CD8-positive, alpha-beta memory T cell (primary cell): ENCODE results near the gene MYO3B. TPM values are rescaled to one million over a fixed set of nuclear protein-coding genes. Genes with fewer than 3 reads are reported as not detected.

Experiments
- CTCF ChIA-PET: fragments of 350-600 bp; sonication (Branson Sonifier 250); formaldehyde crosslinking; loops from one replicate; lab custom pipeline; 2021; ENCODE audit warnings: antibody characterized with exemption; lab: Charles Lee
- POLR2A ChIA-PET: fragments of 350-600 bp; sonication (Branson Sonifier 250); formaldehyde crosslinking; loops from one replicate; lab custom pipeline; 2021; ENCODE audit warnings: antibody characterized with exemption; lab: Charles Lee
- DNase-seq, 5 donors: peaks; one replicate each; pipeline versions ENCODE4 v3.0.0 to v3.0.0-alpha.2; 2020 to 2022; ENCODE audit warnings: mixed read lengths in 1 of 5
- H3K27ac ChIP-seq: one replicate; pipeline ENCODE4 v1.7.0; 2013; ENCODE audit warnings: low read depth, mild to moderate bottlenecking, low read length, moderate library complexity
- H3K27me3 ChIP-seq: 2 replicates; pipeline ENCODE4 v1.7.0; 2013; ENCODE audit warnings: low read length, mild to moderate bottlenecking; ENCODE audit not compliant: insufficient read depth, poor library complexity, severe bottlenecking
- H3K36me3 ChIP-seq: 2 replicates; pipeline ENCODE4 v1.7.0; 2013; ENCODE audit warnings: mild to moderate bottlenecking, low read length, moderate library complexity; ENCODE audit not compliant: insufficient read depth
- H3K4me1 ChIP-seq: 2 replicates; pipeline ENCODE4 v1.7.0; 2013; ENCODE audit warnings: mild to moderate bottlenecking, low read length, moderate library complexity; ENCODE audit not compliant: insufficient read depth
- H3K4me3 ChIP-seq: 2 replicates; pipeline ENCODE4 v1.7.0; 2013; ENCODE audit warnings: mild to moderate bottlenecking, low read length
- H3K9me3 ChIP-seq: 2 replicates; pipeline ENCODE4 v1.7.0; 2013; ENCODE audit warnings: mild to moderate bottlenecking, low read length
- H3K27ac Mint-ChIP-seq, 8 donors: one replicate each; pipeline ENCODE4 v1.8.0; 2020 to 2021; ENCODE audit warnings: mixed read lengths in 8 of 8, mild to moderate bottlenecking in 6 of 8, inconsistent platforms in 3 of 8, moderate library complexity in 3 of 8
- H3K27me3 Mint-ChIP-seq, 2 donors: one replicate each; pipeline ENCODE4 v1.8.0; 2020 to 2021; ENCODE audit warnings: mixed read lengths in 2 of 2, mild to moderate bottlenecking in 1 of 2, moderate library complexity in 1 of 2
- H3K36me3 Mint-ChIP-seq, 3 donors: one replicate each; pipeline ENCODE4 v1.8.0; 2020 to 2021; ENCODE audit warnings: mixed read lengths in 3 of 3, inconsistent platforms in 1 of 3, mild to moderate bottlenecking in 1 of 3
- H3K4me1 Mint-ChIP-seq, 3 donors: one replicate each; pipeline ENCODE4 v1.8.0; 2020 to 2021; ENCODE audit warnings: mixed read lengths in 3 of 3, inconsistent platforms in 1 of 3, mild to moderate bottlenecking in 1 of 3
- H3K4me3 Mint-ChIP-seq, 7 donors: one replicate each; pipeline ENCODE4 v1.8.0; 2020 to 2021; ENCODE audit warnings: mixed read lengths in 7 of 7, mild to moderate bottlenecking in 6 of 7, moderate library complexity in 4 of 7, inconsistent platforms in 2 of 7
- H3K9me3 Mint-ChIP-seq, 5 donors: one replicate each; pipeline ENCODE4 v1.8.0; 2020 to 2022; ENCODE audit warnings: mixed read lengths in 5 of 5, mild to moderate bottlenecking in 3 of 5, moderate library complexity in 2 of 5, inconsistent platforms in 1 of 5
- polyA plus RNA-seq: library from polyadenylated mRNA; unstranded; fragments of 300-500 nt; fragmentation: Illumina TruSeq; gene quantifications from one replicate; pipeline ENCODE4 v1.2.3, GENCODE V29; 2021
- total RNA-seq, 2 experiments: library from RNA; stranded (reverse); gene quantifications; one replicate each; pipeline ENCODE4 v1.2.3, GENCODE V29; 2021

Gene MYO3B
- total and polyA plus RNA-seq, 3 experiments from 2014 or later, result 0.08 to 0.33 (median 0.18) TPM

DNA sequence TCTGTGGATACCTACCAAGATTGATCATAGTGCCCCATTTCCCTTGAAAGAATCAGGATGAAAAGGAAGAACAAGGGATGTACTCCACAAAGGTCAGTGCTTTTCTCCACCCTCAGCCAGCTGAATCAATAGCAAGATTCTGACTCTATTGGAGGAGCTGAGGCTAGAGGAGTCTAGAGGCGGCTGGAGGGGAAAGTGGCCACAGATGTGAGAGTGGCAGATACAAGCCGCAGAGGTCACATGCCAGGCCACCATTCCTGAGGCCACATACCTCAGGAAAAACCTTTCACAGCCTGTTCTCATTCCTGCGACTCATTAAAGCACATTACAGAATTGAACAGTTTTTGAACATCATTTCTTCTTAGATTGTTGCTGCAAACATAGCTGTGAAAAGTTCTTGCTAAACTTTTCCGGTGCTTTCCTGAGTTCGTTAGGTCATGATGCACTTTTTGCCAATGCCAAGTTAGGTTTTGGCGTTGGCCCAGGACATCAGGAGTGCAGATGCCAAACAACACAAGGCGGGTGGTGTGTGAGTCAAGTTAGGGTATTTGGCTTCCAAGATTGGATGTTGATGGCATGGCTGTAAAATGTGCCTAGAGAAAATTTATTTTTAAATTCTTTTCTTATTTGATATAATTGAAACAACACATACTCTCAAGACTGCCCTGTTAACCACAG lies 376.5 kb downstream of the MYO3B start:
- Mint-ChIP-seq H3K27ac (no peak overlapping the region), H3K36me3 (peaks cover 0 to 8% (median 1%) of the 10 kb centered on the region in 3 donors), H3K4me3 (no peak overlapping the region), H3K27me3 (peaks cover 2 to 13% of the 10 kb centered on the region in 2 donors), H3K4me1 (no peaks in the 10 kb centered on the region), H3K9me3 (peaks cover 3 to 20% (median 16%) of the 10 kb centered on the region in 5 donors)
- no peak overlapping the region for H3K4me3 ChIP-seq
- H3K27me3 ChIP-seq, result no peaks in the 10 kb centered on the region
- DNase-seq, result no peak
- no peaks in the 10 kb centered on the region for H3K4me1 ChIP-seq
- H3K36me3 ChIP-seq, result no peaks in the 10 kb centered on the region
- H3K27ac ChIP-seq, result no peak overlapping the region
- ChIA-PET POLR2A (no interaction called here), CTCF (no interaction called here)
- H3K9me3 ChIP-seq, result no peaks in the 10 kb centered on the region

DNA sequence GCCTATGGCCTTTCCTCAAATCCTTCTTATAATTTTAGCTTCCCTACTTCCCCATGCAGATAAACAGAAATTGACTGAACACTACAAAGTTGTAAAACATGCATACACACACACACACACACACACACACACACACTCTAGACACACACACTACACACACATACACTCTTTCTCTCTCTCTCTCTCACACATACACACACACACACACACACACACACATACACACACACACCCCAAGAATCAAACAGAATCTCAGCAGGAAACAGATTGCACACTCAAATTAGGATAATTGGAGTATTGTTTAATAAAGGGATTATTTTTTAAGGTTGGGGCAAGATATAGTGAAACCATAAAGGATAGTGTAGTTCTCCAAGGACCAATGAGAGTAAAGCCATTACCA lies 385.0 kb downstream of the MYO3B start:
- Histone ChIP-seq H3K36me3 (no peaks in the 10 kb centered on the region), H3K27me3 (no peaks in the 10 kb centered on the region), H3K9me3 (no peaks in the 10 kb centered on the region), H3K27ac (no peak overlapping the region), H3K4me1 (no peaks in the 10 kb centered on the region), H3K4me3 (no peak overlapping the region)
- Mint-ChIP-seq H3K4me1 (no peaks in the 10 kb centered on the region), H3K27ac (no peak overlapping the region), H3K36me3 (no peaks in the 10 kb centered on the region), H3K4me3 (no peak overlapping the region), H3K27me3 (peaks cover 0 to 21% of the 10 kb centered on the region in 2 donors), H3K9me3 (no peaks in the 10 kb centered on the region)
- POLR2A ChIA-PET, result no interaction called here
- no peak for DNase-seq
- CTCF ChIA-PET, result no interaction called here

DNA sequence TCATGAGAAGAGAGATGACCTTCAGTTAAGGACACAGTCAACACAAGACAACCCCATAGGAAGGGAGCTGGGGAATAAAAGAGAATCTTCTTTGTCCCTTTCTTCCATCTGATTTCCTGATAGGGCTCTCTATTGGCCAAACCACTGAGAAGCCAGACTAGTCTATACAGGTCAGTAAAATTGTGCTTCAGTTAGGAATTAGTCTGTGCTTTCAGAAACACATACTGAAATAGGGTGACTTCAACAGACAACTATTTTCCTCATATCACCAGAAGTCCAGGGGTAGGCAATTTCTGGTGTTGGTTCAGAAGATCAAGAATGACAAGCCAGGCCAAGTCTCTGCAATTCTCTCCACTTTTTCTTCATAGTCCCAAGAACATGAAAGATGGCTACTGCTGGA lies 385.5 kb downstream of the MYO3B start:
- no peak overlapping the region for H3K27ac ChIP-seq
- ChIA-PET CTCF (no interaction called here), POLR2A (no interaction called here)
- H3K4me3 Mint-ChIP-seq, result no peak overlapping the region
- no peaks in the 10 kb centered on the region for H3K9me3 Mint-ChIP-seq
- H3K27ac Mint-ChIP-seq, result no peak overlapping the region
- H3K4me1 ChIP-seq, result no peaks in the 10 kb centered on the region
- H3K4me3 ChIP-seq, result no peak overlapping the region
- no peaks in the 10 kb centered on the region for H3K27me3 ChIP-seq
- no peaks in the 10 kb centered on the region for H3K36me3 Mint-ChIP-seq
- no peaks in the 10 kb centered on the region for H3K4me1 Mint-ChIP-seq
- DNase-seq, result no peak
- peaks cover 0 to 19% of the 10 kb centered on the region in 2 donors for H3K27me3 Mint-ChIP-seq
- no peaks in the 10 kb centered on the region for H3K36me3 ChIP-seq
- H3K9me3 ChIP-seq, result no peaks in the 10 kb centered on the region

DNA sequence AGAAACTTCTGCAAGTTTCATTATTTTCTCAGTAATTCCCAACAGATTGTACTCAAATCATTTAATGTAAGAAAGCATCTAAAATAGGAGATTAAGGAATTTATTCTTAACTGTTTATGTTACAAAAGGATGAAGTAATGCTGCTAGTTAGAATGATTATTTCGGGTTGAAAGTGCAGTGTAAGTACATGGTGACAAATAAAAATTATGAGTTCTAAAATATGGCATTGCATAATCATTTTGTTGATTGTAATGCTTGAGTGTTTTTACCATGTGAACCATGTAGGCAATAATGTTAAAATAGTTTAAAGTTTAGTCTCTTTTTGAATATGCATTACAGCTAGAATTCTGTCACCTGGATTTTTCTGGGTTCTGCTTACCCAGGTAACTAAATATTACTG lies 388.2 kb downstream of the MYO3B start:
- Histone ChIP-seq H3K4me3 (no peak overlapping the region), H3K4me1 (no peaks in the 10 kb centered on the region), H3K27me3 (no peaks in the 10 kb centered on the region), H3K36me3 (no peaks in the 10 kb centered on the region), H3K9me3 (no peaks in the 10 kb centered on the region), H3K27ac (no peak overlapping the region)
- no peaks in the 10 kb centered on the region for H3K36me3 Mint-ChIP-seq
- ChIA-PET CTCF (no interaction called here), POLR2A (no interaction called here)
- no peak overlapping the region for H3K27ac Mint-ChIP-seq
- DNase-seq, result no peak
- no peaks in the 10 kb centered on the region for H3K4me1 Mint-ChIP-seq
- H3K9me3 Mint-ChIP-seq, result no peaks in the 10 kb centered on the region
- H3K4me3 Mint-ChIP-seq, result no peak overlapping the region
- H3K27me3 Mint-ChIP-seq, result peaks cover under 1 to 19% of the 10 kb centered on the region in 2 donors

DNA sequence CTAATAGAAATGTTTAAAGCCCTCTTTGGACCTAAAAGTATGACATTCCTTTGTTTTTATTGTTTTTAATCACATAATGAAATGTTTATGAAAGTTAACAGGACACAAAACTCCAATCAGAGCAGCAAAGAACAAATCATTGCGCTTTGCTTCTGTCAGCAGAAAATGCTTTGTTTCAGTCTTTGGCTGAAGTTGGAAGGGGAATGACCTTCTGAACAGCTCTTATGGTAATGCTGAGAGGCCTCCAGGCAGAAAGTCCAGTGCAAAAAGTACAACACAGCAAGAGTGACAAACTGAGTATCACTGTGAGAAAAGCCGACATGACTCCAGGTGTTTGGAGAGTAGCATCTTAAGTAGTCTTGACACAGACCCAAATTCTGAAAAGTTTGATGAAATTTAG lies 389.5 kb downstream of the MYO3B start:
- H3K27me3 ChIP-seq, result no peaks in the 10 kb centered on the region
- H3K27ac Mint-ChIP-seq, result no peak overlapping the region
- H3K27me3 Mint-ChIP-seq, result peaks cover 4 to 20% of the 10 kb centered on the region in 2 donors
- no peaks in the 10 kb centered on the region for H3K4me1 Mint-ChIP-seq
- CTCF ChIA-PET, result interaction anchor here (1.6 kb wide), 1 partner anchor 9 kb away, joined by 3 read pairs; no protein-coding TSS in a partner anchor
- no peak for DNase-seq
- no peaks in the 10 kb centered on the region for H3K9me3 Mint-ChIP-seq
- H3K36me3 ChIP-seq, result no peaks in the 10 kb centered on the region
- POLR2A ChIA-PET, result no interaction called here
- no peaks in the 10 kb centered on the region for H3K36me3 Mint-ChIP-seq
- no peak overlapping the region for H3K4me3 Mint-ChIP-seq
- H3K27ac ChIP-seq, result no peak overlapping the region
- no peaks in the 10 kb centered on the region for H3K4me1 ChIP-seq
- no peak overlapping the region for H3K4me3 ChIP-seq
- H3K9me3 ChIP-seq, result no peaks in the 10 kb centered on the region

DNA sequence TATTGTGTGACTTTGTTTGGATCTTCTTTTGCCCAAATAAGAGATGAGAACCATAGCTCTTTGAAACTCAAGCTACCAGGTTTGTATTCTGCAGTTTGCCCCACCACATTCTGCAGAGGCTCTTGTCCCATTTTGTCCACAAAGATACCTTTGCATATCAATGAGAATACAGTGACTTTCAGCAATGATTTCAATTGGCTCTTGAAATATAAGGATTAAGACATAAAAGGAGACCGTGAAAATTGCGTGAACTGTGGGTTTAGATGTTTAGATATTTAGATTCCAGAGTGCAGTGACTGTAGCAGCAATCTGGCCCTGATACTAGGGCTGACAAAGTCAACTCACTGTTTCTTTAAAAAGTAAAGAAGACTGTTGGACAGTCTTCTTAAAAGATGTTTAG lies 390.6 kb downstream of the MYO3B start:
- peaks cover 4 to 20% of the 10 kb centered on the region in 2 donors for H3K27me3 Mint-ChIP-seq
- ChIA-PET POLR2A (no interaction called here), CTCF (no interaction called here)
- no peaks in the 10 kb centered on the region for H3K4me1 Mint-ChIP-seq
- H3K9me3 ChIP-seq, result no peaks in the 10 kb centered on the region
- no peaks in the 10 kb centered on the region for H3K9me3 Mint-ChIP-seq
- no peak overlapping the region for H3K4me3 ChIP-seq
- H3K27ac Mint-ChIP-seq, result no peak overlapping the region
- H3K36me3 Mint-ChIP-seq, result no peaks in the 10 kb centered on the region
- H3K36me3 ChIP-seq, result no peaks in the 10 kb centered on the region
- H3K4me3 Mint-ChIP-seq, result no peak overlapping the region
- H3K27me3 ChIP-seq, result no peaks in the 10 kb centered on the region
- no peak for DNase-seq
- no peak overlapping the region for H3K27ac ChIP-seq
- no peaks in the 10 kb centered on the region for H3K4me1 ChIP-seq

DNA sequence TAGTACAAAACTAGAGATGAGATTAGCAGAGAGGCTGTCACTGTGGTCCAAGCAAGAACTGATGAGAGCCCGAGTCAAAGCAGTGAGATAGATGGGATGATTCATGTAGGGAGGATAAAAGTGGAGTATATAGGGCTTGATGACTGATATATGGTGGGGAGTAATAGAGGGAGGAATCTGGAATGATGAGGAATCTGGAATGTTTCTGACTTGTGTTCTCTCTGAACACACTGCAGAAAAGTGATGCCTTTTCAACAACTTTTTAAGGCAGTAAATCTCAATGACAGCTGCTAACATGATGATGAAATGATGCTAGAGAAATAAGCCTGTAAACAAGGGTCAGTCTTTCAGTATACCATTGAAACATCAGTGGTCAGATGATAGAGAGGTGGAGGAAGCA lies 393.7 kb downstream of the MYO3B start:
- Histone ChIP-seq H3K27ac (no peak overlapping the region), H3K4me1 (no peaks in the 10 kb centered on the region), H3K36me3 (no peaks in the 10 kb centered on the region), H3K9me3 (no peaks in the 10 kb centered on the region), H3K27me3 (no peaks in the 10 kb centered on the region), H3K4me3 (no peak overlapping the region)
- no peaks in the 10 kb centered on the region for H3K9me3 Mint-ChIP-seq
- H3K4me1 Mint-ChIP-seq, result no peaks in the 10 kb centered on the region
- POLR2A ChIA-PET, result no interaction called here
- CTCF ChIA-PET, result no interaction called here
- H3K4me3 Mint-ChIP-seq, result no peak overlapping the region
- H3K36me3 Mint-ChIP-seq, result no peaks in the 10 kb centered on the region
- DNase-seq, result no peak
- peaks cover 4 to 17% of the 10 kb centered on the region in 2 donors for H3K27me3 Mint-ChIP-seq
- no peak overlapping the region for H3K27ac Mint-ChIP-seq

DNA sequence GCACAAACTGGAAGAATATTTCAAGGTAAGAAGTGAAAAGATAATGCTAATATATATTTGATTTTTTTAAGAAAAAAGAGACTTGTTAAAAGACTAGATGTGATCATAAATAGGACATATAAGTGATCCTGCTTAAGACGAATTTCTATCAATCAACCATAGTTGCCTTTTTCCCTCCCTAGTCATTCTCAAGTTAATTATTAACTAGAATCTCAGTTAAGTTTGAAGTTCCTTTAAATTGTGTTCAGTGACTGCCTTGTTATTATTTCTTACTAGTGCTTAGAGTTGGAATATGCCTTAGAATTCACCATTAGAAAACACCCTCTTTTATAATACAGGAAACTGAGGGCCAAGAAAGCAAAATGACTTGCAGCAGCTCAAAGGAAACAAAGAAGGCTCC lies 395.7 kb downstream of the MYO3B start:
- Mint-ChIP-seq H3K27ac (no peak overlapping the region), H3K27me3 (peaks cover 4 to 17% of the 10 kb centered on the region in 2 donors), H3K4me3 (no peak overlapping the region), H3K9me3 (no peaks in the 10 kb centered on the region), H3K4me1 (no peaks in the 10 kb centered on the region), H3K36me3 (no peaks in the 10 kb centered on the region)
- Histone ChIP-seq H3K4me3 (no peak overlapping the region), H3K36me3 (no peaks in the 10 kb centered on the region), H3K4me1 (no peaks in the 10 kb centered on the region), H3K9me3 (no peaks in the 10 kb centered on the region), H3K27me3 (no peaks in the 10 kb centered on the region), H3K27ac (no peak overlapping the region)
- ChIA-PET CTCF (no interaction called here), POLR2A (no interaction called here)
- no peak for DNase-seq
